NCI-H2196 (cell line): ENCODE data around the gene ASMTL.
"Not testable (repeated sequence)": the region's sequence is repeated elsewhere in the genome, so short reads cannot be mapped to it uniquely, and the experiment has no call there.

ENCODE experiments used
- DNase-seq: peaks from one replicate; lab custom pipeline; 2025; ENCODE audit not compliant: unreplicated experiment; lab: John Stamatoyannopoulos, UW

ASMTL gene, protein sequence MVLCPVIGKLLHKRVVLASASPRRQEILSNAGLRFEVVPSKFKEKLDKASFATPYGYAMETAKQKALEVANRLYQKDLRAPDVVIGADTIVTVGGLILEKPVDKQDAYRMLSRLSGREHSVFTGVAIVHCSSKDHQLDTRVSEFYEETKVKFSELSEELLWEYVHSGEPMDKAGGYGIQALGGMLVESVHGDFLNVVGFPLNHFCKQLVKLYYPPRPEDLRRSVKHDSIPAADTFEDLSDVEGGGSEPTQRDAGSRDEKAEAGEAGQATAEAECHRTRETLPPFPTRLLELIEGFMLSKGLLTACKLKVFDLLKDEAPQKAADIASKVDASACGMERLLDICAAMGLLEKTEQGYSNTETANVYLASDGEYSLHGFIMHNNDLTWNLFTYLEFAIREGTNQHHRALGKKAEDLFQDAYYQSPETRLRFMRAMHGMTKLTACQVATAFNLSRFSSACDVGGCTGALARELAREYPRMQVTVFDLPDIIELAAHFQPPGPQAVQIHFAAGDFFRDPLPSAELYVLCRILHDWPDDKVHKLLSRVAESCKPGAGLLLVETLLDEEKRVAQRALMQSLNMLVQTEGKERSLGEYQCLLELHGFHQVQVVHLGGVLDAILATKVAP

DNA sequence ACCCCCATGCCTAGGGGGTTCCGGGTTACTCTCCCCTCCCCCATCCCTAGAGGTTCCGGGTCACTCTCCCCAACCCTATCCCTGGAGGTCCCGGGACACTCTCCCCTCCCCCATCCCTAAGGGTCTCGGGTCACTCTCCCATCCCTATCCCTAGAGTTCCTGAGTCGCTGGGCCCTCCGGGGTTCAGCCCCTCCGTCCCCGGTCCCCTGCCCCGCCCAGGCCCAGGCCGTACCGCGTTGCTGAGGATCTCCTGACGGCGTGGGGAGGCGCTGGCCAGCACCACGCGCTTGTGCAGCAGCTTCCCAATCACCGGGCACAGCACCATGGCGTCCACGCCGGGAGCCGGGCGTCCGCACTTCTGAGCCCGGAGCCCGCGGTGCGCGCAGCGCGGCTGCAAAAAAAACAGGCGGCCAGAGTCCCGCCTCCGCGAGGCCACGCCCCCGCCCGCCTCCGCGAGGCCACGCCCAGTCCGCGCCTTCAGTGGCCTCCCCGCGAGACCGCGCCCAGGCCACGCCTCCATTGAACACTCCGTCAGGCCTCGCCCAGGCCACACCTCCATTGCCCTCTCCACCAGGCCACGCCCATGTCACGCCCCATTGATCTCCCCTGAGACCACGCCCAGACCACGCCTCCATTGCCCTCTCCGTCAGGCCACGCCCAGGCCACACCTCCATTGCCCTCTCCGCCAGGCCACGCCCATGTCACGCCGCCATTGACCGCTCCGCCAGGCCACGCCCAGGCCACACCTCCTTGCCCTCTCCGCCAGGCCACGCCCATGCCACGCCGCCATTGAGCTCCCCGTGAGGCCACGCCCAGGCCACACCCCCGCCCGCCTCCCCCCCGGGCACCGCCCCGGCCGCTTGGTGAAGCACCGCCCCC, at the start of gene ASMTL:
TSS of gene ASMTL (minus strand) at position 394 of the 879 bp plus-strand sequence. CDS start at position 325, 69 bp downstream.
- DNase-seq, result no peak

DNA sequence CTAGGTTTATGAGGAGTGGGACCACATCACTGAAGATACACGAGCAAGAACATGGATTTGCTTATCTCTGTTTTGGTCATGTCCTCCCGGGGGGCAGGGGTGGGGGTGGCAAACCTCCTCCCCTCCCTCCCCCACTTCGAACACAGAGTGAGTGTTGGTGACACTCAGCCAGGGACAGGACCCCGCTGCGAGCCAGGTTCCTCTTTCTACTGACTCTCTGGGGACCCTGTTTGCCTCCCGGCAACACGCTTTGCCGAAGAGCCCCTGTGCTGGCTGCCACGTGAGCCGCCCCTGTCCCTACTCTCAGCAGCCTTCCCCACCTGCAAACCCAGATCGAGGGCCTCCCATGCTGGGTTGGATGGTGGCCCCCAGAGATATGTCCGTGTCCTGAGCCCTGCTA, 49.5 kb upstream of the ASMTL start:
- no peak for DNase-seq

DNA sequence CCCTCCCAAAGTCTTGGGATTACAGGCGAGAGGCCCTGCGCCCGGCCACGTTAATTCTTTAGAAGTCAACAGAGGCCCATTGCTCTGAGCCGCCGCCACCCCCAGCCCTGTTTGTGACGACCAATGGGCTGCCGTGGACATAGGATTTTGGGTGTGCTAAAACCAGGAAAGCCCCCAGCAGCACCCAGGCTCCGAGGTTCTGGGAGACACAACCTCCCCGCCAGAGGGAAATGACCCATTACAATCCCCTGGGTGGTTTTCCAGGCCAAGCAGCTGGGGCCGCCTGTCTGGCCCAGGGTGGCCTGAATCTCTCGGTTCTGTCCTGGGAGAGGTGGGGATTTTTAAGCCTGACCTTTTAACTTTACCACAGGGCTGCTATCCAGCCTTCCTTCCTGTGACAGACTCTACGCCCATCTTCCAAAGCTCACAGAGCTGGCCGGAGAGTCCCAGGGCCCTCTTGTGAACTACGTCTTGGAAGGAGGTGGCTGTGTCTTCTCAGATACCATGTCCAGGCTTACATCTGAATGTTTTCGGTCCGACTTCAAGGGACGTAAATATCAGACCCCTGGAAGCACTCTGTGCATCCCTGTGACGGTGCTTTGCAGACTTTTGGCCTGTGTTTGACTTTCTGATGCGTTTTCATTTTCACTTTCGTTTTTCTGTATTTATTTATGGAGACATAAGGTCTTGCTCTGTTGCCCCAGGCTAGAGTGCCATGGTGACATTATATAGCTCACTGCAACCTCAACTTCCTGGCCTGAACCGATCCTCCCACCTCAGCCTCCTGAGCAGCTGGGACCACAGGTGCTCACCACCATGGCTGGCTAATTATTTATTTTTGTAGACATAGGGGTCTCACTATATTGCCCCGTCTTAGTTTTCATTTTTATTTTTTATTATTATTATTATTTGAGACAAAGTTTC, 48.3 kb upstream of the ASMTL start:
- DNase-seq, result no peak

DNA sequence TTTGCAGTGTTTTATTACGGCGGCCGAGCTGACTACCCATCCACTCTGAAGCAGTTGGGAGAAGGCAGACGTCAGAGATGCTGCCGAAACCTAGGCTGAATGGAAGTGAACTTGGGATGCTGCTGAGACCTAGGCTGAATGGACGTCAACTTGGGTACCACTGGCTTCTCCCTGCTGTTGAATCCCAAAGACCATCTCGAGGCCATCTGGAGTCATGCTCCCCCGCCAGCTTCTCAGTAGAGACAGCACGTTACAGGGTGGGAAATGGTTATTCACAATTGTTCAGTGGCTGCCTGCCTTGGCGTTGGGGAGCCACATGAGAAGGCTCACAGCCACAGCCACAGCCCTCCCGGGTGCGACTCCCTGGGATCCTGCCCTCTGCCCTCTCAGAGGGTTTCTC, 43.4 kb upstream of the ASMTL start:
- no peak for DNase-seq

DNA sequence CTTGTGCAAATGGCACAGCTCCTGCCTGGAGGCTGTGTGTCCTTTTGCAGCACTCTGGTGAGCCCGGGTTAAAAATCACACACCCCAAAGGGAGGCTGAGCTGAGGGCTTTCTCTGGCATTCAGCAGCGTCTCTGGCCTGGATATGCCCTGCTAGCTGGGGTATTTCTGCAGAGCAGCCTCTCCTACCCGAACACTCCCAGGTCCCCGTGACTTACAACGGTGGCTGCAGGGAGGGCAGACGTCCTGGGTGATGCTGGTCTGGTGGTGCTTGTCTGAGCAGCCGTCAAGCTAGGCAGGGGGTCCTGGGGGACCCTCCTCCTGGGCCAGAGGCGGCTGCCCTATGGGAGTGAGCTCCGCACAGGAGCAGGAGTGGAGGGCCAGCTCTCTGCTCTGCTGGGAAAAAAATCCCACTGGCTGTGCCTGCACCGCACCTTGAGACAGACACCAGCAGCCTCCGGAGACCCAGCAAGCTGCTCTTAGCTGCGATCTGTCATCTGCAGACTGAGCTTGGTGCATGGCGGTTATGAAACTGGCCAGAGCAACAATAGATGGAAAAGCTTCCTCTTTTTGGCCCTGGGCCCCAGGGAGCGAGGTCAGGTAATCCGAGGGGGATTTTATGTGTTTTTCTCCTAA, 41.3 kb upstream of the ASMTL start:
- DNase-seq, result no peak

DNA sequence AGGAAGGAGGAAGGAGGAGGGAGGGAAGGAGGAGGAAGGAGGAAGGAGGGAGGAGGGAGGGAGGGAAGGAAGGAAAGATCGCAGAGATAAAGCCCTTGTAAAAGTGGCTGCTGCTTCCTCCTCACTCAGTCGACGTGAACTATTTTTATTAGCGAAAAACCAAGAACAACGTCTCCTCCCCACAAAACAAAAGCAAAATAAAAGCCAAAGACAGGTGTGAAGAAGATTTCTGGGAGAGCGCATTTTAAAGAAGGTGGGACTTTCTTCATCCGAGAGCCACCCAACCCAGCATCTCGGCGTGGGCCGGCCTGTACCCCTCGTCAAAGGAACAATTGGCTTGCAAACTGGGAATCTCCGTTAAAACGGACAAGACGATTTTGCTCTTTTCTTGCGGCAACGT, 40.7 kb upstream of the ASMTL start:
- no peak for DNase-seq

DNA sequence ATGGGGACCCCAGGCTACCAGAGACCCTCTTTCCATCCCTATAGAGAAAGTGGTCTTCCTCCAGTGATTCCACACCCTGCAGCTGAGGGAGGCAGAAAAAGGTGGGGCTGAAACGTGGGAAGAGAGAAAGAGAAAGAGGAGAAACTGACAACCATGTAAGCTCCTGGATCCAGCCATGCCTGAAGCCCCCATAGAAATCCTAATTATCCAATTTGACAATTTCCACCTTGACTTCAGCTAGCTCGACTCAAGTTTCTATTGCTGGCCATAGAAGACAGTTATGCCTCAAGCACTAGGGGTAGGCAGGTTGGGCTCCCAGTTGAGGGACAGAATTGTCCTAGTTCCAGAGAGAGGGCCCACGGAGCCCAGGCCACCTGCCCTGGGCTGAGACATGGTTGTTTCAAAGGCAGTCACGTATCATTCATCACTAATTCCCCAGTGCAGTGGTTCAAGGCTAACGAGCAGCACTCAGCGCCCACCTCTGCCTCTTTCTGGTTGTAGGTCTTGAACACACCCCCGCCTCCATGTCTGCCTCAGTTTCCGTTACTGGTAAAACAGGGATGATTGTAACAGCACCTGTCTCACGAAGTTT, 39.8 kb upstream of the ASMTL start:
- DNase-seq, result no peak

DNA sequence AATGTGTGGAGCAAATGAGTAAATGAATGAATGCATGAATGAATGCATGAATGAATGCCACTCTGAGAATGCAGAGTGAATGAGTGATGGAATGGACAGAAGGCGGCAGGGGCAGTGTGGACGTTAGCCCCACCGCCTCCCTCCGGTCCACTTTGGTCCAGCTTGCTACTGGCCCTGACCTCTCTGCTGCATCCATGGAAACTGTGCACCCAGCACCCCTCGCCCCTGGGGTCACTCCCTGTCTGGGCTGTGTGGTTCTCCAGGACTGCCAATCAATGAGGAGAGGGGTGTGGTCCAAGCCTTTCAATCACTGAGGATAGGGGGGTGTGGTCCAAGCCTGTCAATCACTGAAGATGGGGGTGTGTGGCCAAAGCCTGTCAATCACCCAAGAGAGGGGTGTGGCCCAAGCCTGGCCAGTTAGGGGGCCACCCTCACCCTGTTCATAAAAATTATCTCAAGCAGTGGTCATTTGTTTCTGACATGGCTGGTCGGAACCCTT, 39.2 kb upstream of the ASMTL start:
- no peak for DNase-seq

DNA sequence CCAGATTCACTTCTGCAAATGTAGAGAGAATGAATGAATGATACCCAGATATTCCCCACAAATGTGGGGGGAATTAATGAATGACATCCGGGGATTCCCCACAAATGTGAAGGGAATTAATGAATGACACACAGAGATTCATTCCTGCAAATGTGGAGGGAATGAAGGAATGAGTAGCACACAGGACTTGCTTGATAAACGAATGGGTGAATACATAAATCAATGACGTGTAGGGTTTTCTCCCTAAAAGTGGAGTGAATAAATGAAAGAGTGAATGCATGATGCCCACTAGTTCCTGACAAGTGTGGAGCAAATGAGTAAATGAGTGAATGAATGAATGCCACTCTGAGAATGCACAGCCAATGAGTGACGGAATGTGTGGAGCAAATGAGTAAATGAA, 38.5 kb upstream of the ASMTL start:
- DNase-seq, result not testable (repeated sequence)

DNA sequence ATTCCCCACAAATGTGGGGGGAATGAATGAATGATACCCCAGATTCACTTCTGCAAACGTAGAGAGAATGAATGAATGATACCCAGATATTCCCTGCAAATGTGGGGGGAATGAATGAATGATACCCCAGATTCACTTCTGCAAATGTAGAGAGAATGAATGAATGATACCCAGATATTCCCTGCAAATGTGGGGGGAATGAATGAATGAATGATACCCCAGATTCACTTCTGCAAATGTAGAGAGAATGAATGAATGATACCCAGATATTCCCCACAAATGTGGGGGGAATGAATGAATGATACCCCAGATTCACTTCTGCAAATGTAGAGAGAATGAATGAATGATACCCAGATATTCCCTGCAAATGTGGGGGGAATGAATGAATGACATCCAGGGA, 38.0 kb upstream of the ASMTL start:
- not testable (repeated sequence) for DNase-seq

DNA sequence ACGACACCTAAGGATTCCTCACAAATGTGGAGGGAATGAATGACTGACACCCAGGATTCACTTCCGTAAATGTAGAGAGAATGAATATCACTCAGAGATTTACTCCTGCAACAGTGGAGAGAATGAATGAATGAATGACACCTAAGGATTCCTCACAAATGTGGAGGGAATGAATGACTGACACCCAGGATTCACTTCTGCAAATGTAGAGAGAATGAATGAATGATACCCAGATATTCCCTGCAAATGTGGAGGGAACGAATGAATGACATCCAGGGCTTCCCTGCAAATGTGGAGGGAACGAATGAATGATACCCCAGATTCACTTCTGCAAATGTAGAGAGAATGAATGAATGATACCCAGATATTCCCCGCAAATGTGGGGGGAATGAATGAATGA, 36.6 kb upstream of the ASMTL start:
- DNase-seq, result not testable (repeated sequence)

DNA sequence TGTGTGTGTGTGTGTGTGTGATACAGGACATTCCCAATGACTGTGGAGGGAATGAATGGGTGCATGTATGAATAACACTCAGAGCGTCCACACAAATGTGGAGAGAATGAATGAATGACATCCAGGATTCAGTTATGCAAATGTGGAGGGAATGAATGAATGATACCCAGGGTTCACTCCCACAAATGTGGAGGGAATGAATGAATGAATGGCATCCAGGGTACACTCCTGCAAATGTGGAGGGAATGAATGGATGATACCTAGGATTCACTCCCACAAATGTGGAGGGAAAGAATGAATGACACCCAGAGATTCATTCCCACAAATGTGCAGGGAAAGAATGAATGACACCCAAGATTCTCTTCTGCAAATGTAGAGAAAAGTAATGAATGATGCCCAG, 36.0 kb upstream of the ASMTL start:
- no peak for DNase-seq

DNA sequence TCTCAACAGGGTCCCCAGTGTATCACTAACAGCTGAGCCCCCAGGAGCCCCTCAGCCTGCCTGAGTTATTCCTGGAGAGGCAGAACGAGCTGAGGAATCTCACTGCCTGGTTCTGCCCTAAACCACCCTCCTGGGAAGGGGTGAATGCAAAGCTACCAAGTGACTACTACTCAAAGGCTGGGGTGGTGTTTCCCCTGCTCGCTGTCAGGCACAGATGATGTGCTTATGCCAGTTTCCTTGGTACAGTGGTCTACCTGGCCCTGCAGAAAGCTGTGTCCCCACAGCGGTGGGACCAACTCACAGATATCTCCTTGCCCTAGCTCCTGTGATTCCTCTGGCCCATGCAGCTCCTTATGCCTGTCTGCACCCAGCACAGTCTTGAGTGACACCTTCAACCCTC, 35.4 kb upstream of the ASMTL start:
- DNase-seq, result no peak

DNA sequence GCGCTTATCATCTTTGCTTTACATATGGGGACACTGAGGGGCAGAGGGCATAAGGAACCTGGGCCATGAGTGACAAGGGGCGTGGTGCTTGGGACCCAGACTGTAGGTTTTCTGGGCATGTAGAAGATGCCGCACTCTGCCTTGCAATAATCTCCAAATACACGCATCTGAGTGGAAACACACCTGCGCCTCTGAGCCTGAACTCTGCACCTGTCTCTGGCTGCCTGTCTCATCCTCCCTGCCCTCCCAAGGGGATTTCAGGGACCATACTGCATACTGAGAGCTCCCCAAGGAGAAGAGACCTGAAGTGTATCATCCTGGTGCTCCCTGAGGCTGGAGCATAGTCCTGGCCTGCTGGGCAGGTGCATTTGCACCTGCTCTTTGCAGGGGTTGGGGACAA, 34.7 kb upstream of the ASMTL start:
- DNase-seq, result no peak

DNA sequence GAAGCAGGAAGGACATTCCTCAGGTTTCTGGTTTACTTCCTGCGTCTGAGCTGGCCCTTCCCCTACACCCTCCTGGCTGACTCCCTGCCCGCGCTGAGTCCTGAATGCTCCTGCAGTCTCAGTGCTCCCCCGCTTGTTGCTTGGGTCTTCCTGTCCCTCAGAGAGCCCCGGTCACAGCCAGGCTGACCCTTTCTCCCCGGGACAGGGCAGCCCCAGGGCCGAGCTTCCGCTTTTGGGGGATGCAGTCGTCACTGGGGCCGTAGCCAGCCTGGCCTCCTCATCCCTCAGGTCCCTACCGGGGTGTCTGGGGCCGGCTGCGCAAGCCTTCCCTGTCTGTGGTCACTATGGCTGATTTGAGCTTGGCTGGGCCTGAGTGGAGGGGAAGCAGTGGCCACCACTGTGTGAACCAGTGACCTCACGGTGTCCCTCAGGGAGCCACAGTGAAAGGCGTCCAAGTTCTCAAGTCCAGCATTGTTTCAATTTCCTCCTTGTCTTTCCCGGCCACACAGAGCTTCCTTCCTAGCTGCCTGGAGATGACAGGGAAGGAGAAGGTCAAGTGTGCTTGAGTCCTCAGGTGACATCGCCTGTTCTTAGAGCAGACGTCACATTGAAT, 34.1 kb upstream of the ASMTL start:
- DNase-seq, result no peak

DNA sequence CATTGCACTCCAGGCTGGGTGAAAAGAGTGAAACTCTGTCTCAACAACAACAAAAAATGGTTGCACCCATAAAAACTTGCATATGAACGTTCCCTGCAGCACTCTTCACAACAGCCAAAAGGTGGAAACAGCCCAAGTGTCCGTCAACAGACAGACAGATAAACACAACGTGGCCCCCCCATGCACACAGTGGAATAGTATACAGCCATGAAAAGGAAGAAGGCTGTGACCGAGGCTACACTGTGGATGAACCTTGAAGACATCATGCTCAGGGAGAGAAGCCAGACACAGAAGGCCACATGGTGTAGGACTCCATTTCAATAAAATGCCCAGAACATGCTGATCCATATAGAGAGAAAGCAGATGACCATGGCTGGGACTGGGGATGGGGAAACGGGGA, 33.5 kb upstream of the ASMTL start:
- DNase-seq, result no peak

DNA sequence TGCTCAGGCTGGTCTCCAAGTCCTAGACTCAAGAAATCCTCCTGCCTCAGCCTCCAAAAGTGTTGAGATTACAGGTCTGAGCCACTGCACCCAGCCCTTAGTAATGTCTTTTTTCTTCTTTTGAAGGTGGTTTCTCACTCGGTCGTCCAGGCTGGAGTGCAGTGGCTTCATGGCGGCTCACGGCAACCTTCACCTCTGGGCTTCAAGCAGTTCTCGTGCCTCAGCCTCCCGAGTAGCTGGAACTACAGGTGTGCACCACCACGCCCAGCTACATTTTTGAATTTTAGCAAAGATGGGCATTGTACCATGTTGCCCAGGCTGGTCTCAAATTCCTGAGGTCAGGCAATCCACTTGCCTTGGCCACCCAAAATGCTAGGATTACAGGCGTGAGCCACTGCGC, 32.3 kb upstream of the ASMTL start:
- no peak for DNase-seq

DNA sequence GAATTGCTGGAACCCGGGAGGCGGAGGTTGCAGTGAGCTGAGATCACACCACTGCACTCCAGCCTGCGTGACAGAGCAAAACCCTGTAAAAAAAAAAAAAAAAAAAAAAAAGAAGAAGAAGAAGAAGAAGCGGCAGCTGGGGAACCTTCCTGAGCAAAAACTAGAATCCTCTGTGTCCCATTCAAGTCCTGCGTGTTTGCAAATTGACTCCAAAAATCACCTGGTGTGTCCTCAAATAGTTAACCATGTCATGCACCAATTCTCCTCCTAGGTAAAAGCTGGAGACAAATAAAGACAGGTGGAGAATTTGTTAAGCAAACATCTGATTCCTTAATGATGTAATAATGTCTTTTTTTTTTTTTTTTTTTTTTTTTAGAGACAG, 31.9 kb upstream of the ASMTL start:
- no peak for DNase-seq
